Vagina (tissue), 2 donors: ENCODE measurements around the gene MIF4GD. TPM values are rescaled to one million over a fixed set of nuclear protein-coding genes. Genes with fewer than 3 reads are reported as not detected.

ENCODE experiments used
- DNase-seq, 2 donors: peaks; one replicate each; pipeline ENCODE4 v3.0.0-alpha.2; 2017; ENCODE audit errors: extremely low spot score in 2 of 2
- H3K27ac ChIP-seq: fragments of 200-600 bp; sonication (generic); one replicate; pipeline ENCODE4 v1.5.1; 2019
- H3K27me3 ChIP-seq: fragments of 200-600 bp; sonication (generic); one replicate; pipeline ENCODE4 v1.5.1; 2019
- H3K36me3 ChIP-seq, 2 donors: fragments of 200-600 bp; sonication (generic); one replicate each; pipeline ENCODE4 v1.5.1; 2017 to 2019
- H3K4me1 ChIP-seq: fragments of 200-600 bp; sonication (generic); one replicate; pipeline ENCODE4 v1.5.1; 2019
- H3K4me3 ChIP-seq, 2 donors: fragments of 200-600 bp; sonication (generic); 1 replicate in 1 of 2; 2 replicates in 1 of 2; pipeline ENCODE4 v1.5.1; 2016 to 2019
- H3K9me3 ChIP-seq: fragments of 200-600 bp; sonication (generic); one replicate; pipeline ENCODE4 v1.5.1; 2019
- CTCF ChIP-seq, 3 experiments: fragments of 450-650 bp in 2 of 3; fragments of 200-600 bp in 1 of 3; sonication (generic) in 1 of 3; IDR thresholded peaks; one replicate each; pipeline ENCODE4 v1.5.1; 2017 to 2019; ENCODE audit warnings: antibody characterized with exemption in 3 of 3, mild to moderate bottlenecking in 2 of 3, moderate library complexity in 2 of 3
- POLR2A ChIP-seq, 2 donors: fragments of 450-650 bp; IDR thresholded peaks; one replicate each; pipeline ENCODE4 v1.6.1; 2017; ENCODE audit warnings: antibody characterized with exemption in 2 of 2, mild to moderate bottlenecking in 2 of 2, moderate library complexity in 2 of 2
- POLR2AphosphoS5 ChIP-seq, 2 donors: sonication (generic); formaldehyde crosslinking; IDR thresholded peaks; one replicate each; pipeline ENCODE4 v1.9.0; 2017; ENCODE audit warnings: antibody characterized with exemption in 2 of 2, mild to moderate bottlenecking in 2 of 2, low read depth in 1 of 2; ENCODE audit not compliant: insufficient read depth in 1 of 2
- intact Hi-C: fragments of 100-400 bp; cut with DNase I; formaldehyde crosslinking; loops from one replicate; pipeline ENCODE4 v1.15.1; 2023
- total RNA-seq: library from RNA; depleted of rRNA; stranded (reverse); fragments of >200 nt; gene quantifications from one replicate; pipeline ENCODE4 v1.2.3, GENCODE V29; 2016

The MIF4GD gene
- total RNA-seq, 1 donor from 2014 or later = 26.3 TPM

- intact Hi-C loops = no loop called here
- peak overlapping the region; percentile 76 to 88 for H3K4me3 ChIP-seq
- TF ChIP-seq CTCF (IDR thresholded peaks at IDR 0.05) (peak in 2 of 3 experiments; percentile 5 to 9), POLR2AphosphoS5 (IDR thresholded peaks at IDR 0.05; ENCODE audit: insufficient read depth in 1 of 2, low read depth in 1 of 2) (peak in 1 of 2 donors; percentile 64), POLR2A (IDR thresholded peaks at IDR 0.05) (no peak)
- peaks cover 0 to 12% of the 10 kb centered on the region in 2 donors for H3K36me3 ChIP-seq
- no peak for DNase-seq
- H3K9me3 ChIP-seq = no peaks in the 10 kb centered on the region
- peak overlapping the region; percentile 89 for H3K27ac ChIP-seq
- no peaks in the 10 kb centered on the region for H3K27me3 ChIP-seq
- H3K4me1 ChIP-seq = peaks cover 23% of the 10 kb centered on the region
Measured at GRCh38 chr17:75270218-75270965, 639 bp downstream of the MIF4GD start.

- intact Hi-C loops = no loop called here
- H3K27ac ChIP-seq = peak overlapping the region; percentile 89
- H3K9me3 ChIP-seq = no peaks in the 10 kb centered on the region
- H3K4me1 ChIP-seq = peaks cover 23% of the 10 kb centered on the region
- H3K36me3 ChIP-seq = peaks cover 0 to 17% of the 10 kb centered on the region in 2 donors
- no peak for DNase-seq
- peak overlapping the region; percentile 76 to 88 for H3K4me3 ChIP-seq
- TF ChIP-seq POLR2A (IDR thresholded peaks at IDR 0.05) = no peak
- no peaks in the 10 kb centered on the region for H3K27me3 ChIP-seq
Measured at GRCh38 chr17:75269844-75270217, 1.2 kb downstream of the MIF4GD start.

- Histone ChIP-seq H3K27ac (no peak overlapping the region), H3K27me3 (no peaks in the 10 kb centered on the region), H3K9me3 (no peaks in the 10 kb centered on the region), H3K36me3 (peaks cover 0 to 34% of the 10 kb centered on the region in 2 donors), H3K4me3 (no peak overlapping the region), H3K4me1 (peaks cover 31% of the 10 kb centered on the region)
- TF ChIP-seq CTCF (IDR thresholded peaks at IDR 0.05) (no peak), POLR2A (IDR thresholded peaks at IDR 0.05) (no peak), POLR2AphosphoS5 (IDR thresholded peaks at IDR 0.05; ENCODE audit: insufficient read depth in 1 of 2, low read depth in 1 of 2) (no peak)
- DNase-seq = no peak
- intact Hi-C loops = no loop called here
Measured at GRCh38 chr17:75267411-75268232, 3.4 kb downstream of the MIF4GD start.

- H3K4me1 ChIP-seq = peaks cover 30% of the 10 kb centered on the region
- H3K27ac ChIP-seq = no peak overlapping the region
- no peaks in the 10 kb centered on the region for H3K9me3 ChIP-seq
- DNase-seq = no peak
- peaks cover 0 to 34% of the 10 kb centered on the region in 2 donors for H3K36me3 ChIP-seq
- TF ChIP-seq POLR2AphosphoS5 (IDR thresholded peaks at IDR 0.05; ENCODE audit: insufficient read depth in 1 of 2, low read depth in 1 of 2) (no peak), POLR2A (IDR thresholded peaks at IDR 0.05) (no peak), CTCF (IDR thresholded peaks at IDR 0.05) (no peak)
- intact Hi-C loops = no loop called here
- no peak overlapping the region for H3K4me3 ChIP-seq
- H3K27me3 ChIP-seq = no peaks in the 10 kb centered on the region
Measured at GRCh38 chr17:75267153-75267410, 3.9 kb downstream of the MIF4GD start.

GRCh38 chr17:75266316-75267152, 4.5 kb downstream of the MIF4GD start:
- TF ChIP-seq CTCF (IDR thresholded peaks at IDR 0.05) (no peak), POLR2AphosphoS5 (IDR thresholded peaks at IDR 0.05; ENCODE audit: insufficient read depth in 1 of 2, low read depth in 1 of 2) (no peak), POLR2A (IDR thresholded peaks at IDR 0.05) (no peak)
- intact Hi-C loops = no loop called here

More at GRCh38 chr17:75266316-75267152, 4.5 kb downstream of the MIF4GD start:
- Histone ChIP-seq H3K27ac (no peak overlapping the region), H3K4me1 (peaks cover 25% of the 10 kb centered on the region), H3K27me3 (no peaks in the 10 kb centered on the region), H3K9me3 (no peaks in the 10 kb centered on the region), H3K36me3 (peaks cover 0 to 34% of the 10 kb centered on the region in 2 donors), H3K4me3 (no peak overlapping the region)
- no peak for DNase-seq
